Common myeloid progenitor, CD34-positive (primary cell): ENCODE results near the gene KSR2.

ENCODE experiments used
- CTCF ChIA-PET: fragments of 350-600 bp; sonication (Branson Sonifier 250); formaldehyde crosslinking; loops from one replicate; lab custom pipeline; 2021; ENCODE audit warnings: antibody characterized with exemption; lab: Charles Lee
- POLR2A ChIA-PET: fragments of 350-600 bp; sonication (Branson Sonifier 250); formaldehyde crosslinking; loops from one replicate; lab custom pipeline; 2021; ENCODE audit warnings: antibody characterized with exemption; lab: Charles Lee
- DNase-seq, 3 donors: peaks; one replicate each; pipeline versions ENCODE4 v3.0.0 to v3.0.0-alpha.2; 2013
- H3K27ac ChIP-seq, 2 experiments: 1 replicate in 1 of 2; 2 replicates in 1 of 2; pipeline ENCODE4 v1.7.0; 2013; ENCODE audit warnings: inconsistent platforms in 2 of 2, low read length in 2 of 2, mild to moderate bottlenecking in 2 of 2, low read depth in 1 of 2, moderate library complexity in 1 of 2; ENCODE audit not compliant: severe bottlenecking in 2 of 2, insufficient read depth in 1 of 2, poor library complexity in 1 of 2
- H3K27me3 ChIP-seq, 5 experiments: replicated peaks in 2 of 5; 1 replicate in 3 of 5; 2 replicates in 2 of 5; pipeline versions ENCODE4 v1.6.1 to v1.7.0; 2013; ENCODE audit warnings: low read length in 4 of 5, mild to moderate bottlenecking in 2 of 5, moderate library complexity in 2 of 5, inconsistent platforms in 1 of 5; ENCODE audit not compliant: insufficient read depth in 5 of 5, control insufficient read depth in 4 of 5
- H3K36me3 ChIP-seq, 4 experiments: 1 replicate in 2 of 4; 2 replicates in 2 of 4; pipeline versions ENCODE4 v1.6.1 to v1.7.0; 2013; ENCODE audit warnings: low read length in 3 of 4, control low read depth in 1 of 4, mild to moderate bottlenecking in 1 of 4; ENCODE audit not compliant: control insufficient read depth in 4 of 4, insufficient read depth in 4 of 4
- H3K4me1 ChIP-seq, 4 experiments: 1 replicate in 3 of 4; 2 replicates in 1 of 4; pipeline versions ENCODE4 v1.6.1 to v1.7.1; 2013; ENCODE audit warnings: low read length in 3 of 4, mild to moderate bottlenecking in 3 of 4, control low read depth in 1 of 4, inconsistent platforms in 1 of 4, moderate library complexity in 1 of 4; ENCODE audit not compliant: control insufficient read depth in 4 of 4, insufficient read depth in 4 of 4; ENCODE audit errors: control extremely low read depth in 1 of 4
- H3K4me3 ChIP-seq, 7 experiments: 1 replicate in 4 of 7; 2 replicates in 3 of 7; pipeline versions ENCODE4 v1.5.1 to v1.7.0; 2013; ENCODE audit warnings: mild to moderate bottlenecking in 7 of 7, low read length in 6 of 7, moderate library complexity in 6 of 7, inconsistent platforms in 2 of 7, low read depth in 2 of 7, control low read depth in 1 of 7; ENCODE audit not compliant: insufficient read depth in 4 of 7, control insufficient read depth in 1 of 7; ENCODE audit errors: extremely low read depth in 1 of 7
- H3K9me3 ChIP-seq, 5 experiments: 1 replicate in 4 of 5; 2 replicates in 1 of 5; pipeline versions ENCODE4 v1.6.1 to v1.7.1; 2013; ENCODE audit warnings: low read length in 4 of 5, mild to moderate bottlenecking in 2 of 5, inconsistent platforms in 1 of 5, low read depth in 1 of 5, moderate library complexity in 1 of 5; ENCODE audit not compliant: control insufficient read depth in 4 of 5, insufficient read depth in 2 of 5; ENCODE audit errors: control extremely low read depth in 1 of 5
- WGBS: methylation state at CpG from one replicate; pipeline ENCODE4 v1.1.5; 2013; ENCODE audit not compliant: insufficient coverage; 5-methylcytosine and 5-hydroxymethylcytosine counted together

KSR2 gene

DNA sequence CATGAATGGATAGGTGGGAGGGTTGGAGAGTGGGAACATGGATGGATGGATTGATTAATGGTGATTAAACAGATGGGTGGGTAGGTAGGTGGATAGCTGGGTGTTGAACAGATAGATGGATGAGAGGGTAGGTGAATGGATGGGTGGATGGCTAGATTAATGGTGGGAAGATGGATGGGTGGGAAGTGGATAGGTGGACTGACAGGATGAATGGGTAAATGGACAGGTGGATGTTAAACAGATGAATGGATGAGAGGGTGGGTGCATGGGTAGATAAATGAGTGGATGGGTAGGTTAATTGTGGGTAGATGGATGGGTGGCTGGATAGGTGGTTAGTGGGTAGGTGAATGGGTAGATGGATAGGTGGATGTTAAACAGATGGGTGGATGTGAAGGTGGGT is 460.3 kb downstream of the KSR2 start:
- H3K9me3 ChIP-seq: no peaks in the 10 kb centered on the region
- H3K27ac ChIP-seq: no peak overlapping the region
- ChIA-PET POLR2A (no interaction called here), CTCF (no interaction called here)
- H3K36me3 ChIP-seq: no peaks in the 10 kb centered on the region
- DNase-seq: no peak
- H3K4me3 ChIP-seq: no peak overlapping the region
- no peaks in the 10 kb centered on the region for H3K4me1 ChIP-seq
- peaks cover 0 to 3% (median 0%) of the 10 kb centered on the region in 5 experiments for H3K27me3 ChIP-seq

DNA sequence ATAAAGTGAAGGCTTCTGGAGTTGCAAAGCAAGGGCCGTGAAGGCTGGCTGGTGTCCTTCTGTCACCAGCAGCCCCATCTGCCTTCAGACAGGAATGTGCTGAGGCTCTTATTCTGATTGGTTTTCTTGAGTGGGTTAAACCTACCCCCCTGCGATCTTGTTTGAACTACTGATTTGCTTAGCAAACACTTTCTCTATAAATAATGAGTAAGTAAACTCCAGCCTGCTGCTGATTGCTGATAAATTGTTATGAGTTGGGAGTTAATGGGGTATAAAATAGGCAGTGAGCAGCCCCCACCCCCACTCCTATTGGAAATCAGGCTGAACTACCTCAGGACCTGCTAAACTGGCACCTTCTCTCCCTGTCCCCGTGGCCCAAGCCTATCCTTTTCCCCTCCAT is 461.2 kb downstream of the KSR2 start:
- Histone ChIP-seq H3K9me3 (no peaks in the 10 kb centered on the region), H3K36me3 (no peaks in the 10 kb centered on the region), H3K4me3 (no peak overlapping the region), H3K27me3 (peaks cover 0 to 1% (median 0%) of the 10 kb centered on the region in 5 experiments), H3K27ac (no peak overlapping the region), H3K4me1 (no peaks in the 10 kb centered on the region)
- CTCF ChIA-PET: no interaction called here
- DNase-seq: no peak
- 65% methylated on average over 2 of the region's 3 CpGs for WGBS
- POLR2A ChIA-PET: no interaction called here

DNA sequence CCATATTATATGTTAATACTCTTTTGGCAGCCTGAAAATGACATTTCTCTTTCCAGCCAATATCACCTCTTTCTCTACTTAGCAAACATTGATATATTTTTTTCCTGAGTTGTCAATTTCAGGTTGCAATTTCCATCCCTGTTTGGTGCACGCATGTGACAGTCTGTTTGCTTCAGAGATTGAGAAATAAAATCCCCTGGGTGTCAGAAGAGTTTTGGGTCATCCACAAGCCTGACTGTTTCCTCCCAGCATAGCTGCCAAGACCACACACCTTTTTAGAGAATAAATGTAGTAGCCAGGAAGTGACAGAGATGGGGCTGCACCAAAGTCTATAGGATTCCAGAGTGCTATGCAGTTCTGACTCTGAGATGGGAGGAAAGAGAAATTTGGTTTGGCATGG is 462.5 kb downstream of the KSR2 start:
- no peak for DNase-seq
- no peaks in the 10 kb centered on the region for H3K36me3 ChIP-seq
- no peaks in the 10 kb centered on the region for H3K4me1 ChIP-seq
- ChIA-PET POLR2A (no interaction called here), CTCF (no interaction called here)
- no peak overlapping the region for H3K27ac ChIP-seq
- 80% methylated on average over 1 of the region's 1 CpG for WGBS
- no peak overlapping the region for H3K4me3 ChIP-seq
- H3K27me3 ChIP-seq: peaks cover 0 to 2% (median 0%) of the 10 kb centered on the region in 5 experiments
- H3K9me3 ChIP-seq: no peaks in the 10 kb centered on the region

DNA sequence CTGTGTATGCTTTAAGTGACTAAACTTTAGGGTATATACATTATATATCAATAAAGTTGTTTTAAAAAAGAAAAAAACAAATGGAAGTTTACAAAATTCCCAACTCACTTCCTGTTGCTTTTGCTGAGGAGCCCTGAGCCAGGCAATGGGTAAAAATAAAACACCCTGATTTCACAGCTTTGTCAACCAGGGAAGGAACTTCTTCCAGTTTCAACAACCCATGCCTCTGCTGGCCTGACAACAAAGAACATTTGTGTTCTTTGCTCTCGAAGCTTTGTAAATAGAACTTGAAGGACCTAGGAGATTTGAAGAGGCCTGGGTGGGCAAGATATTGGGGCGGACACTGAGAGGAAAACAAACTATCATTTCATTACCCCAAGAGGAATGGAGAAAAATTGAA is 466.2 kb downstream of the KSR2 start:
- H3K27ac ChIP-seq: no peak overlapping the region
- H3K27me3 ChIP-seq: peaks cover 0 to 6% (median 4%) of the 10 kb centered on the region in 5 experiments
- DNase-seq: no peak
- no peak overlapping the region for H3K4me3 ChIP-seq
- WGBS: 100% methylated on average over 1 of the region's 2 CpGs
- no peaks in the 10 kb centered on the region for H3K9me3 ChIP-seq
- CTCF ChIA-PET: no interaction called here
- H3K36me3 ChIP-seq: no peaks in the 10 kb centered on the region
- H3K4me1 ChIP-seq: no peaks in the 10 kb centered on the region
- POLR2A ChIA-PET: no interaction called here

DNA sequence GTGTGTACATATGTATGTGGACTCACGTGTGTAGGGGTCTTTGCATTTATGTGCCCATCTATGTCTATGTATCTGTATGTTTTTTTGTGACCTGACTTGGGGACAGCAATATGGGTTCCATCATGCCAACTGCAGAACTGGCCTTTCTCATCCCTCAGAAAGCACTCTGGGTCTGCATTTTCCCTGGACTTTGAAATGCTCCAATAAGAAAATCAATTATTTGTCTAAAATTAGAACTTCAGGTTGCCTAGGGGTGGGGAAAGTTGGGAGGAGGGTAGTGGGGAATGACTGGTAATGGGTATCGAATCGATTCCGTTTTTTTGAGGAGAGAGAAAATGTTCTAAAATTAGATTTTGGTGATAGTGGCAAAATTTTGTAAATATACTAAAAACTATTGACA is 466.6 kb downstream of the KSR2 start:
- Histone ChIP-seq H3K27ac (no peak overlapping the region), H3K4me1 (no peaks in the 10 kb centered on the region), H3K36me3 (no peaks in the 10 kb centered on the region), H3K9me3 (no peaks in the 10 kb centered on the region), H3K27me3 (peaks cover 0 to 6% (median 4%) of the 10 kb centered on the region in 5 experiments), H3K4me3 (no peak overlapping the region)
- POLR2A ChIA-PET: no interaction called here
- CTCF ChIA-PET: no interaction called here
- no peak for DNase-seq
- 100% methylated on average over 1 of the region's 4 CpGs for WGBS

DNA sequence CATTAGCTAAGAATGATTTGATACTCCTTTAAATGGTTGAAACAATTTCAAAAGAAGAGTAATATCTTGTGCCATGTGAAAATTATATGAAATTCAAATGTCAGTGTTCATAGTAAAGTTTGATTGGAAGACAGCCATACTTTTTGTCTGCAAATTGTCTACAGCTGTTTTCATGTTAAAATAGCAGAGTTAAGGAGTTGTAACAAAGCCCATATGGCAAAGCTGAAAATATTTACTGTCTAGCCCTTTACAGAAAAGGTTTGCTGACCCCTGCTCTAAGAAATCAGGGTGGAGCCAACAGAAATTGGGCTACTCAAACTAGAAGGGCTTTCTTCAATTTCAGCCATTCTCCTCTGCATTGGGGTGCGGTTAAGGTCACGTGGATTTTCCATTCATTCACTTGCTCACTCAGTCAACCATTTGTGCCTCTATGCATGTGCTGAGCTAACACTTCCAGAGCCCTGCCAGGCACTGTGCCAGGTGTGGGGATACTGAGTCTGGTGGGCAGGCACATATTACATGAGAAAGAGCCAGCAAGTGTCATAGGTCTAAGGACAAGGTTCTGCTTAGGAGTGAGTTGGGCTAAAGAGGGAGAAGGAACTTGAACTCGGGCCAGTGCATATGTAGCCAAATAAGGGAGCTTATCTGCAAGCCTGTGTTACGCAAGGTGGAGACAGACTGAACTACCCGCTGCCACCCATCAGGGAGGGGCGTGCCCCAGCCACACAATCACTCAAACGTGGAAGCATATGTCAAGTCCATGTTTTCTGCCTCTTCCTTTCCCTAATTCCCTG is 467.5 kb downstream of the KSR2 start:
- Histone ChIP-seq H3K9me3 (no peaks in the 10 kb centered on the region), H3K4me1 (no peaks in the 10 kb centered on the region), H3K36me3 (no peaks in the 10 kb centered on the region), H3K27me3 (peaks cover 0 to 6% (median 4%) of the 10 kb centered on the region in 5 experiments), H3K4me3 (no peak overlapping the region), H3K27ac (no peak overlapping the region)
- POLR2A ChIA-PET: no interaction called here
- CTCF ChIA-PET: no interaction called here
- WGBS: 76% methylated on average over 7 of the region's 7 CpGs
- DNase-seq: no peak

DNA sequence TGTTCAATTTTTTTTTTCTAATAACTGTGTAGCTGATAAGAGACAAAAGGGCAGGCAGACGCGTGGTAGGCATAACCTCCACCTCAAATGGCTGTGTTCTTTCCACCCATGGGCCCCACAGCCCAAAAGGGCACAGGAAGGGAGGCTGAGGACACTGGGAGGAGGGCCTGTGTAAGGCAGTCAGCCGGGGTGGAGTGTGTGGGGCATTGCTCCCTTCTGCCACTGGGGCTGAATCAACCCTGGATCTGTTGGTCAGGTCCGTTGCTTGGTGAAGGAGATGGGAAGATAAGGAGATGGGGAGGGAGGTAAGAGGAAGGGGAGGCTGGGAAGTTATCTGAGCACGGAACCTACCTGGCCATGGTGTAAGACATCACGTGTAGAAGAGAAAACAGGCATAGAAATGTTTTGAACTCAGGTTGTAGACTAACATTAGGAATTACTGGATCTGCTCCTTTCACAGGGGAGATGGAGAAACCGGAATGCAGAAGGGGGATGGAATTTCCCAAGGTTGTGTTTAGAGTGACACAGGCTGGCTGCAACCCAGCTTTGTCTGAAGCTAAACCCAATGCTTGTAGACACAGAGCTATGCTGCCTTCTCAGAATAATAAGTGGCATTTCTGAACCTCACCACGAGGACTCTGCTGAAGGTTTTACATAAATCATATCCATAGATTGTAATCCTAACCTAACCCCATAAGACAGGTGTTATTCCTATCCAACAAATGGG is 468.9 kb downstream of the KSR2 start:
- Histone ChIP-seq H3K9me3 (no peaks in the 10 kb centered on the region), H3K4me3 (no peak overlapping the region), H3K36me3 (no peaks in the 10 kb centered on the region), H3K27ac (no peak overlapping the region), H3K27me3 (peaks cover 0 to 8% (median 4%) of the 10 kb centered on the region in 5 experiments), H3K4me1 (no peaks in the 10 kb centered on the region)
- no peak for DNase-seq
- ChIA-PET POLR2A (no interaction called here), CTCF (no interaction called here)
- WGBS: 72% methylated on average over 6 of the region's 8 CpGs
